ENCODE measurements around the gene COL4A2. TPM values are rescaled to one million over a fixed set of nuclear protein-coding genes. Genes with fewer than 3 reads are reported as not detected.

The COL4A2 gene
- total RNA-seq, 2 donors from 2014 or later: 0.84 TPM; not detected in 1

DNA sequence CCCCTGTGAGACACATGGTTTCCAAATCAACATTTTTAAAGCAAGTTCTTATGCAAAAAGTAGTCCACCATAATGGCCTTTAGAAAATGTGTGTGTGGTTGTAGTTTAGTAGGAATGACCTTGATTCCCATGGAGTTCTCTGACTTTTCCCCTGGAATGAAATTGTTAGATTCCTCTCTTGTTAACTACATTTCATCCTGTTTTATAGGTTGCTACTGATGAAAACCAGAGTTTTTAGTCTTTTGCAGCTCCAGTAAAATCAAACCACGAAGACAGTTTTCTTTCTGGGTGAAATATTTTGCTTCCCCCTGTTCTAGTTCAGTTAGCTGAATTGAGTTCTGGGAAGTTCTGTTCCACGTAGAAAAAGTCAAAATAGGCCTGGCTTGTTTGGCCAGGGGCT, 146.7 kb downstream of the COL4A2 start:
- Mint-ChIP-seq H3K36me3 (no peaks in the 10 kb centered on the region), H3K9me3 (no peaks in the 10 kb centered on the region), H3K27ac (no peak overlapping the region)
- DNase-seq (ENCODE audit: low spot score in 2 of 2): no peak
- no peak for ATAC-seq

DNA sequence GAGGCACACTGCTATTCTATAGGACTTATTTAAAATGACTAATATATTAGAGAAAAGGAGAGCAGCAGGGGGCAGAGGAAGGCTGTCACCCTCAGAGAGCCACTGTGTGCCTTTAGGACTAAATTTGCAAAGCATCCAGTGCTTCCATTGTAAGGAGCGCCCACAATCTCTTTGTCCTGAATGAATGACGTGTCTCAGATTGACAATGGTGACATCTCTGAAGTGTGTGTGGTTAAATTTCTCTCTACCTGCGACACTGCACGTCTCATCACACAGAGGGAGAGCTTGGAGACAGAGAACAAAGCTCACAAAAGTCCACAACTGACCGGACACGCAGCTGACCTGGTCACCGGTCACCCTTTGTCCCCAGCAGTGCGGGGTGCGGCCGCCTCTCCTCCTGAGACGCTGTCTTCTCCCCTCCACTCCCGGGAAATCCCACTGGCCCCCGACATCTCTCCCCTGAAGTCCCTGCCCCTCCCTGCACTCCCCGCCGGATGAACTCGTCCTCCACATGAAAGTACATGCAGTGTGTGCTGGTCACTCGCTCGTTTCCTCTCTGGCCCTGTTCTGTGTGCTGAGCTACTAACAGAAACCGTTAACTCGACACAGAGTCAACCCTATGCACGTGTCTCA, 147.3 kb downstream of the COL4A2 start:
- no peak overlapping the region for H3K27ac Mint-ChIP-seq
- no peaks in the 10 kb centered on the region for H3K36me3 Mint-ChIP-seq
- no peak for ATAC-seq
- DNase-seq (ENCODE audit: low spot score in 2 of 2): no peak
- H3K9me3 Mint-ChIP-seq: no peaks in the 10 kb centered on the region

DNA sequence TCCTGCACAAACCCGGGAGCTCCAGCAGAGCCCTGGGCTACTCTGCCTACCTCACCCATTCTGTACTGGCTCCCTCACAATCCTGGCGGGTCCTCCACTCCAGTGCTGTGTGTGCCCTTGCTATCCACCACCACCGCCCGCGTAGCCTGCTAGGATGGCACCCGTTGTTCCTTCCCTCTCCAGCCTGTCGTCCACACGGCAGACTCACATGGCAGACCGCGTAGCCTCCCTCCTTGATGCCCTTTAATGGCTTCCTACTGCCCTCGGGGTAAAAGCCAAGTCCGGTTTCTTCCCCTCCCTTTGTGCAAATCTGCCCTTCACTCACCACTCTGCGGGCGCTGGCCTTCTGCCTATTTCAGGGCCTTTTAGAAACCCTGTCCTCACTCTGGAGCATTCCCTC, 147.9 kb downstream of the COL4A2 start:
- DNase-seq (ENCODE audit: low spot score in 2 of 2) (no peak), ATAC-seq (no peak)
- H3K27ac Mint-ChIP-seq: no peak overlapping the region
- H3K9me3 Mint-ChIP-seq: no peaks in the 10 kb centered on the region
- no peaks in the 10 kb centered on the region for H3K36me3 Mint-ChIP-seq

DNA sequence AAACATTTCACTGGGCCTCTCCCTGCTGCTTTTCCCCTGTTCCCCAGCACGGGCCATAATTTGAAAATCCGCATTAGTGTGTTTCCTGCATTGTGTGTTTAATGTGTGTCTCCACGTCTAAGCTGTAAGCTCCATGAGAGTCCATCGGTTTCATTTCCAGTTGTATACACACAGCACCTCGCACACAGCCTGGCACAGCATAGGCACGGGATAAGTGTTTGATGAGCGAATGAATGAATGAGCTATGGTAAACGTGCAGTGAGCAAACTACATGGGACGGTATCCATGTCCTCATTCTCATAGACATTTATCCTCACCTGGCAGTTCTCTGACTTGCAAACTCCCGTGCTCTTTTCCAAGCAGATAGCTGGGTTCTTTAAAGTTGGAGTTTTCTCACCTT, 148.4 kb downstream of the COL4A2 start:
- no peaks in the 10 kb centered on the region for H3K36me3 Mint-ChIP-seq
- no peaks in the 10 kb centered on the region for H3K9me3 Mint-ChIP-seq
- peak in 1 of 2 donors; percentile 6 for ATAC-seq
- DNase-seq (ENCODE audit: low spot score in 2 of 2): no peak
- H3K27ac Mint-ChIP-seq: no peak overlapping the region

GRCh38 chr13:110455941-110456340, 148.9 kb downstream of the COL4A2 start:
- ATAC-seq (peak; percentile 96 to 98), DNase-seq (ENCODE audit: low spot score in 2 of 2) (peak; percentile 62 to 66)
- H3K36me3 Mint-ChIP-seq: no peaks in the 10 kb centered on the region
- H3K9me3 Mint-ChIP-seq: no peaks in the 10 kb centered on the region
- H3K27ac Mint-ChIP-seq: no peak overlapping the region

DNA sequence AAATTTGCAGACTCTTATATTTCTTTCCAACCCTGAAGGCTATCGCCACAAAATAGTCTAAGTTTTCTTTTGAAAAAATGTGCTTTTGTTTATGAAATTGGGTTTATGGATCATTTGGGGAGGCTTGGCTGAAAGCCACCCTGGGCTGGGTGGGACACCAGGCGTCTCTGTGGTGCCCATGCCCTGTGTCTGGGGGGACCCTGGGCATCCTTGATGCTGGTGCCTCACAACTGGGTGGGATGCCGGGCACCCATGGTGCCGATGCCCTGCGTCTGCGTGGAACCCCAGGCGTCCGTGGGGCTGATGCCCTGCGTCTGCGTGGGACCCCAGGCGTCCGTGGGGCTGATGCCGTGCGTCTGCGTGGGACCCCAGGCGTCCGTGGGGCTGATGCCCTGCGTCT, 149.5 kb downstream of the COL4A2 start:
- DNase-seq (ENCODE audit: low spot score in 2 of 2) (no peak), ATAC-seq (no peak)
- Mint-ChIP-seq H3K36me3 (no peaks in the 10 kb centered on the region), H3K9me3 (no peaks in the 10 kb centered on the region), H3K27ac (no peak overlapping the region)

DNA sequence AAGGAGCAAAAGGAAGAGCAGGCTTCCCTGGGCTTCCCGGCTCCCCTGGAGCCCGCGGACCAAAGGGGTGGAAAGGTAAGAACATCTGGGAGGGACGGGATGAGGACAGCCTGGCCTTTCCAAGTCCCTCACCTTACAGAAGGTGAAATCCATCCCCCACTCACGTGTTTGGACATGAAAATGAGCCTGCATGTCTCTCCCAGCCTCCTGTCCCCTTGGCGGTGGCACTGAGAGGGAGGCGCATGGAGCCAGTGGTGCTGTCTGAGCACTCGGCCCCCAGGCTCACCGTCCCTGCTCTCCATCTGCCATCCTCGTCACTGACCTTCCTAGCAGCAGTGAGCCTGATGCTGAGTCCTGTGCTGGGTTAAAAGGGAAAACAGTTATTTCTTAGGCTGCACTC, 150.3 kb downstream of the COL4A2 start:
- Mint-ChIP-seq H3K27ac (no peak overlapping the region), H3K36me3 (no peaks in the 10 kb centered on the region), H3K9me3 (no peaks in the 10 kb centered on the region)
- DNase-seq (ENCODE audit: low spot score in 2 of 2) (no peak), ATAC-seq (no peak)

GRCh38 chr13:110458017-110458416, 150.9 kb downstream of the COL4A2 start:
- H3K36me3 Mint-ChIP-seq: no peaks in the 10 kb centered on the region
- no peak for DNase-seq (ENCODE audit: low spot score in 2 of 2)
- no peaks in the 10 kb centered on the region for H3K9me3 Mint-ChIP-seq
- no peak overlapping the region for H3K27ac Mint-ChIP-seq
- ATAC-seq: no peak

GRCh38 chr13:110458594-110459365, 151.7 kb downstream of the COL4A2 start:
- Mint-ChIP-seq H3K9me3 (no peaks in the 10 kb centered on the region), H3K27ac (no peak overlapping the region), H3K36me3 (no peaks in the 10 kb centered on the region)
- ATAC-seq (no peak), DNase-seq (ENCODE audit: low spot score in 2 of 2) (no peak)

- Mint-ChIP-seq H3K9me3 (no peaks in the 10 kb centered on the region), H3K27ac (no peak overlapping the region), H3K36me3 (no peaks in the 10 kb centered on the region)
- ATAC-seq: no peak
- DNase-seq (ENCODE audit: low spot score in 2 of 2): no peak
These were observed 155.0 kb downstream of the COL4A2 start for GRCh38 chr13:110462091-110462490.

- Mint-ChIP-seq H3K36me3 (no peaks in the 10 kb centered on the region), H3K27ac (no peak overlapping the region), H3K9me3 (no peaks in the 10 kb centered on the region)
- ATAC-seq: no peak
- DNase-seq (ENCODE audit: low spot score in 2 of 2): no peak
These were observed 156.1 kb downstream of the COL4A2 start for GRCh38 chr13:110463156-110463555.

- H3K27ac Mint-ChIP-seq: no peak overlapping the region
- no peaks in the 10 kb centered on the region for H3K9me3 Mint-ChIP-seq
- peak in 1 of 2 donors; percentile 41 for ATAC-seq
- DNase-seq (ENCODE audit: low spot score in 2 of 2): no peak
- H3K36me3 Mint-ChIP-seq: no peaks in the 10 kb centered on the region
These were observed 156.9 kb downstream of the COL4A2 start for GRCh38 chr13:110463871-110464510.

DNA sequence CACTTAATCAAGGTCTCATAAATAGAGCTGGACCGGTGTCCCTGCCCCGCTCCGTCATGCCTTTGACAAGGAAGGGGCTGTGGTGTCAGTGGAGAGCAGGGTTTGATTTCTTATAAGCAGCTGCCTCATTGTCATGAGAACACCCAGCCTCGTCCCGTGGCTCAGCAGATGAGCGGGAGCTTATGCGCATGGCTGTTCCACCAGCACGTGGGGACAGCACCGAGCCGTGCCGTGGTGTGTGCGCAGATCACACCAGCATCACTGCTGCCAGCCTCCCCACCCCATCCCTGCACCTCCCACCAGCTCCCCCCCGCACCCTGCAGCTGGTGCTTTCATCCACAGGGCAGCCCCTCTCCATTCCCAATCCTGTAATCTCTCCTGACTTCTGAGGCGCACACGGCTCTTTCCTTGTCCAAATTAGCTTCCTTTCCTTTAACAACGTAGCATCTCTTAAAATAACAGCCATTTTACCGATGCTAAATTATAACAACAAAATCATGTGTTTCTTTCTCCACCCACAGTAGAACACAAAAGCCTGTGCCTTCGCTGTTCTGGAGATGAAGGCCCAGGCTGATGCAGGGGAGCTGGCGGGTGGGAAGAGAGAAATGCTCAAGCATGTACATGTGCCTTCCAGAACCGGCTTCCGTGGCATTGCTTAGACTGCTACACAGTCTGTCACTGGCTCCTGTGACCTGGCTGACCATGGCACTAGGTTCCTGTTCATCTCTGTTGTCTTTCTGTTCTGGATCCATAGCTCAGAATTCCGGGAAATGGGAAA, 157.7 kb downstream of the COL4A2 start:
- Mint-ChIP-seq H3K27ac (no peak overlapping the region), H3K9me3 (no peaks in the 10 kb centered on the region), H3K36me3 (no peaks in the 10 kb centered on the region)
- DNase-seq (ENCODE audit: low spot score in 2 of 2): no peak
- ATAC-seq: no peak

DNA sequence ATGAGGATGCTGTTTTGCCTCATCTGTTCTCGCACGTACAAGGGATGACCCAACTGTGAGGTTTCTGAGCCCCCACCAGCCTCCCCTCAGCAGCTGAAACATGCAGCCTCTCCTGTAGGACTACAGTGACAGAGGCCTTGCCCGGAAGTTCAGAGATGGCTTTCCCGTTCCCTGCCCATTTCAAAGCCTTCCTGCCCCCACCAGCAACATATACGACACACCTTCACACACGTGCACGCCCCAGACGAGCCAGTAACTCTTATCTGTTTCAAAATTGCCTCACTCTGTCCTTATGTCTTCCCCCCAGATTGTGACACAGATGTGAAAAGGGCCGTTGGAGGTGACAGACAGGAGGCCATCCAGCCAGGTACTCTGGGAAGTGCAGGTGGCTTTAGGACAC, 158.6 kb downstream of the COL4A2 start:
- H3K27ac Mint-ChIP-seq: peak overlapping the region in 1 of 2 donors; percentile 24
- ATAC-seq (no peak), DNase-seq (ENCODE audit: low spot score in 2 of 2) (no peak)
- no peaks in the 10 kb centered on the region for H3K9me3 Mint-ChIP-seq
- no peaks in the 10 kb centered on the region for H3K36me3 Mint-ChIP-seq

- H3K36me3 Mint-ChIP-seq: no peaks in the 10 kb centered on the region
- ATAC-seq (no peak), DNase-seq (ENCODE audit: low spot score in 2 of 2) (no peak)
- no peak overlapping the region for H3K27ac Mint-ChIP-seq
- H3K9me3 Mint-ChIP-seq: no peaks in the 10 kb centered on the region
These were observed 159.3 kb downstream of the COL4A2 start for GRCh38 chr13:110466266-110466915.

DNA sequence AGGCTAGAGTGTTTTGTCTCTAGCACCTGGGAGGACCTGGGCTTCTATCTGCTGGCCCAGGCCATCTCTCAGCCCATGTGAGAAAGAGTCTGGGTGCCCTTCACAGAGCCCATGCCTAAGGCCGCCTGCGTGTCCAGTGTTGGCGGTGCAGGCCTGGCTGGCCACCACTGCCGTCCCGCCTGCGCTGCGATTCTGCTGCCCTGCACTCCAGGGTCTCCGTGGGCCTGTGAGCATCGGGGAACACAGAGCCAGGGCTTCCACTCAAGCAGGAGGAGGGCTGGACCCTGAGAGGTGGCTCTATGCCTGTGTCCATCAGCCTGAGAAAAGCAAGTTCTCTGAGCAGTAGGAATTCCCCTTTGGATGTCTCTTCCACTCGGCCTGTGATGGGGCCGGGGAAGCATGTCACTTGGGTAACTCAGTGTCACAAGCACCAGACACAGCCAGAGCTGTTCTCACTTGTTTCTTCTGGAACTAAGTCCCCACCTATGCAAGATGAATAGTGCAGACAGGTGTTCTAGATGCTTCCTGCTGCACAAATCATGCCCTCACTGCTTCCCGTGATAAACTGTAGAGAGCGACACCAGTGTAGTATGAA, 160.5 kb downstream of the COL4A2 start:
- Mint-ChIP-seq H3K9me3 (no peaks in the 10 kb centered on the region), H3K36me3 (no peaks in the 10 kb centered on the region), H3K27ac (no peak overlapping the region)
- no peak for DNase-seq (ENCODE audit: low spot score in 2 of 2)
- ATAC-seq: no peak

All from activated naive CD4-positive, alpha-beta T cell treated with anti-CD3 and anti-CD28 coated beads, Interleukin-2, amount 50 U/mL, for 72 hours (primary cell).